Left ventricle myocardium inferior (tissue), 1 donor: ENCODE data around the gene HELZ. TPM values are rescaled to one million over a fixed set of nuclear protein-coding genes. Genes with fewer than 3 reads are reported as not detected.

Experiments used
- DNase-seq: peaks from one replicate; pipeline ENCODE4 v3.0.0-alpha.2; 2020
- H3K27ac ChIP-seq: fragments of 200-600 bp; replicated peaks from 2 replicates; pipeline ENCODE4 v1.8.0; 2021
- H3K27me3 ChIP-seq: fragments of 200-600 bp; 2 replicates; pipeline ENCODE4 v1.8.0; 2021; ENCODE audit warnings: low read depth
- H3K36me3 ChIP-seq: fragments of 200-600 bp; 2 replicates; pipeline ENCODE4 v1.8.0; 2021
- H3K4me1 ChIP-seq: fragments of 200-600 bp; 2 replicates; pipeline ENCODE4 v1.8.0; 2021
- H3K4me3 ChIP-seq: fragments of 200-600 bp; 2 replicates; pipeline ENCODE4 v1.8.0; 2021; ENCODE audit warnings: mild to moderate bottlenecking, moderate library complexity
- H3K9me3 ChIP-seq: fragments of 200-600 bp; replicated peaks from 2 replicates; pipeline ENCODE4 v1.8.0; 2021
- intact Hi-C: fragments of 100-400 bp; cut with micrococcal nuclease; formaldehyde crosslinking; loops from one replicate; pipeline ENCODE4 v1.11.0; 2022
- total RNA-seq: library from RNA; stranded (reverse); fragmentation: NEBNext Ultra II Directional; extraction: Animal tissue kit (Norgen Biotek cat#: 25700); gene quantifications from one replicate; pipeline ENCODE4 v1.2.1, GENCODE V29; 2021
- TF ChIP-seq, protein P1 (sequence below): fragments of 200-600 bp; IDR thresholded peaks from 2 replicates; pipeline ENCODE4 v1.8.0; 2021; ENCODE audit warnings: antibody characterized with exemption, mild to moderate bottlenecking, borderline replicate concordance
- donor health status: DM: no; HTN: yes; CAD: no; lungs with severe emphysema.

HELZ gene
- total RNA-seq, 1 donor from 2014 or later: 36.7 TPM

DNA sequence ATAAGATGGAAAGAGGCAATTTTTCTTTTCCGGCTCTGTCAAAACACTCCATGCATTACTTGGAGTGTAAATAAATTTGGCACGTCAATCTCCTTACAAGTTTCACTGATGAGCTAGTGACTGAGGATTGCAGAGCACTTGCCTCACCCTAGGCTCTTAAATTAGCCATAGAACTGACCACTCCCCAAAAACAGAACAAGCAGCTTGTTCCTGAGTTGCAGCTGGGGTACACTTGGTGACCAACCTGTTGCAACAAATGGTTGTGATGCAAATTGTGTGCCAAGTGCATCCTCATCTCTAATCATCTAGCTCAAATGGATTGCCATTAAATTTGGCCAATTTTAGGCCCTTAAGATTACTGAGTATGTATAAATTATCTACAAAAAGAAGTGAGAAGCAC, 133.7 kb downstream of the HELZ start:
- H3K4me3 ChIP-seq: no peak overlapping the region
- peaks cover 11% of the 10 kb centered on the region for H3K4me1 ChIP-seq
- no peak overlapping the region for H3K27ac ChIP-seq
- no peaks in the 10 kb centered on the region for H3K27me3 ChIP-seq
- no peak for DNase-seq
- peaks cover 79% of the 10 kb centered on the region for H3K36me3 ChIP-seq
- TF ChIP-seq, protein P1, sequence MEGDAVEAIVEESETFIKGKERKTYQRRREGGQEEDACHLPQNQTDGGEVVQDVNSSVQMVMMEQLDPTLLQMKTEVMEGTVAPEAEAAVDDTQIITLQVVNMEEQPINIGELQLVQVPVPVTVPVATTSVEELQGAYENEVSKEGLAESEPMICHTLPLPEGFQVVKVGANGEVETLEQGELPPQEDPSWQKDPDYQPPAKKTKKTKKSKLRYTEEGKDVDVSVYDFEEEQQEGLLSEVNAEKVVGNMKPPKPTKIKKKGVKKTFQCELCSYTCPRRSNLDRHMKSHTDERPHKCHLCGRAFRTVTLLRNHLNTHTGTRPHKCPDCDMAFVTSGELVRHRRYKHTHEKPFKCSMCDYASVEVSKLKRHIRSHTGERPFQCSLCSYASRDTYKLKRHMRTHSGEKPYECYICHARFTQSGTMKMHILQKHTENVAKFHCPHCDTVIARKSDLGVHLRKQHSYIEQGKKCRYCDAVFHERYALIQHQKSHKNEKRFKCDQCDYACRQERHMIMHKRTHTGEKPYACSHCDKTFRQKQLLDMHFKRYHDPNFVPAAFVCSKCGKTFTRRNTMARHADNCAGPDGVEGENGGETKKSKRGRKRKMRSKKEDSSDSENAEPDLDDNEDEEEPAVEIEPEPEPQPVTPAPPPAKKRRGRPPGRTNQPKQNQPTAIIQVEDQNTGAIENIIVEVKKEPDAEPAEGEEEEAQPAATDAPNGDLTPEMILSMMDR: no peak
- intact Hi-C loops: no loop called here
- peaks cover 10% of the 10 kb centered on the region for H3K9me3 ChIP-seq

DNA sequence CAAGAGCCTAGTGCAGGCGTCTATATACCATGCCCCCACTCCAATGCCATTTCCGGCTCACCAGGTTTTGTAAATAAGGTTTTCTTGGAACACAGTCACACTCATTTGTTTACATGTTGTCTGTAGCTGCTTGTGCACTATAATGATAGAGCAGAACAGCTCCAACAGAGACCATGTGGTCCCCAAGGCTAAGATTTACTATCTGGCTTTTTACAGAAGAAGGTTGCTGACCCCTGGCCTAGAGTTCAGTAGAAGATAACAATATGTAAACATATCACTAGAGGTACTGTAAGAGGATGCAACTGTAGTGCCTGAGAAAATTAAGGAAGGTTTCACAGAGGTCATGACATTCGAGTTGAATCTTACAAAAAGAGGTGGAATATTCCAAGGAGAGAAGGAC, 134.4 kb downstream of the HELZ start:
- H3K36me3 ChIP-seq: peaks cover 77% of the 10 kb centered on the region
- H3K4me1 ChIP-seq: peaks cover 11% of the 10 kb centered on the region
- intact Hi-C loops: no loop called here
- no peak overlapping the region for H3K27ac ChIP-seq
- TF ChIP-seq, protein P1: no peak
- H3K9me3 ChIP-seq: peaks cover 3% of the 10 kb centered on the region
- no peaks in the 10 kb centered on the region for H3K27me3 ChIP-seq
- DNase-seq: no peak
- no peak overlapping the region for H3K4me3 ChIP-seq

DNA sequence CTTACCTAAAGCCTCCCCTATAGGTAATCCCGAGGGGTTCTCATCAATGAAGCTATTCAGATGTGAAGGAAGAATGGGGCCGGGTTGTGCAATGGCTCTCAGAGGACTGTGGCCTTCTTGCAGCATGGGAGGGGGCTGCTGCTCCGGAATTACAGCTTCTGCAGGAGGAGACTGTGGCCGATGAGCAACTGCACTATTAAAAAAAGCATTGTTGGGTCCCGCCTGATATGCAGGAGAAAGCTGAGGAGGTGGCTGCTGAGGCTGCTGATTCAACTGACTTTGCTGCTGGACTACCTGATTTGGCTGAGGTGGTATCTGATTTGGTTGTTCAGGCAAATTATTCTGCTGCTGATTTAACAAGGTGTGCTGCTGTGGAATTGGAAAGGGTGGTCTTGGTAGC, 135.9 kb downstream of the HELZ start:
- Histone ChIP-seq H3K4me1 (peaks cover 11% of the 10 kb centered on the region), H3K27ac (no peak overlapping the region), H3K36me3 (peaks cover 82% of the 10 kb centered on the region), H3K4me3 (no peak overlapping the region), H3K9me3 (no peaks in the 10 kb centered on the region), H3K27me3 (no peaks in the 10 kb centered on the region)
- DNase-seq: no peak
- TF ChIP-seq, protein P1: no peak
- intact Hi-C loops: no loop called here

DNA sequence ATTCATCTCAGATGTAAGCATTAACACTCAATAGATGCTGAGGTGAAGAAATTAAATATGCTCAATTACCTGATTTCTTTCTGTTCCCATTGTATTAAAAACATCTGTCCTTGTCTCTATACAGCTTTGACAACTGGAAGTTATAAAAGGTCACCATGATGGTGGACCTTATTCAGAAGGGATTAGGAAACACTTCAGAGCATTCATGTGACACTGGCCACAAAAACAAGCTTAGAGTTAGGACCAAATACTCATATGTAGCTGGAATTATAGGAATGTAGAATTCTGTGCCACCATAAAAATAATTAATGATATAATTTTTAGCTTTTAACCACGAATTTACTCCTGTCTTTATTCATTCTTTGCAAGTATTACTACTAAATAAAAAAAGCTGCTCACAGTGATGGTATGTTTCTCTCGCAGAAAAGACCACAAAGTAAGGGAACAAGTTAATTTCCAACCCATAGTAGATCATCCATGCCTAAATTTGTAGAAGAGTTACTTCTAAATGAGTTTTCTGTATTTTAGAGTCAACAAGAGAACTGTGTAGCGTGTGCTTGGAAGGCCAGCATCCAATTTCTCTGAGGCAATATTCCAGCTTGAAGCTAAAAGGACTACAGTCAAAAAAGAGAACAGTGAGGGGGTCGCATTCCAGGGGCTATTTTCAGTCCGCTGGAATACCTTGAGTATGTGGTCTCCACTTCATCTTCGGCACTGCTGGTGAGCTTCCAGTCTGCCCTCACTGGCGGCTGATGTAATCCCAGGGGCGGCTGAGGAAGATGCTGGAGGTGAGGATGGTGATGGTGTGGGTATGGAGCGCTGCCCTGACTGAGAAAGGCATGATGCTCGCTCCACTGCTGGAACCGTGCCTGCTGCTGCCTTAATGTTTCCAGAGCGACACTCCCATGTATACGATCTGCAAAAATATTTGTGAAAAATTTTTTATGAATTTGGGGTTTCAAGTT, 136.9 kb downstream of the HELZ start:
- Histone ChIP-seq H3K4me3 (no peak overlapping the region), H3K4me1 (peaks cover 15% of the 10 kb centered on the region), H3K27me3 (no peaks in the 10 kb centered on the region), H3K9me3 (no peaks in the 10 kb centered on the region), H3K36me3 (peaks cover 74% of the 10 kb centered on the region), H3K27ac (no peak overlapping the region)
- TF ChIP-seq, protein P1: no peak
- intact Hi-C loops: no loop called here
- no peak for DNase-seq

DNA sequence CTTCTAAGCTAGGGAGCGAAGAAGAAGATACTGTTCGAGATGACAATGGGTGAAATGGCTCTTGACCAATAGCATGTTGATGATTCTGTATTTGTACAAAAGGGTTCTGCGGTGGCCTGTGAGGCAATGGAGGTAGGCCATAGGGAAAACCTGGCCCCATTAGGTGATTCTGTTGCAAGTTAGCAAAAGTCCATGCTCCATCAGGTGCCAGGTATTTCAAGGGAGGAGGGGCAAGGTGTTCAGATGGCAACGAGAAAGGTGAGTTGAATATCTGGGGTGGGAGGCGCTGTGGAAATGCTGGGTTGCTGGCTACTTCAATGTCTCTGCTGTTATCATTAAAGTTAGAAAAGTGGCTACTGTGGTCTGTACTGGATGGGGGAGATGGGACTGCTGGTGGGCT, 137.8 kb downstream of the HELZ start:
- intact Hi-C loops: no loop called here
- TF ChIP-seq, protein P1: no peak
- H3K27ac ChIP-seq: no peak overlapping the region
- no peak for DNase-seq
- H3K27me3 ChIP-seq: no peaks in the 10 kb centered on the region
- H3K36me3 ChIP-seq: peaks cover 68% of the 10 kb centered on the region
- H3K4me3 ChIP-seq: no peak overlapping the region
- H3K4me1 ChIP-seq: peaks cover 14% of the 10 kb centered on the region
- no peaks in the 10 kb centered on the region for H3K9me3 ChIP-seq
